ENCODE measurements around the gene MXRA7.

DNA sequence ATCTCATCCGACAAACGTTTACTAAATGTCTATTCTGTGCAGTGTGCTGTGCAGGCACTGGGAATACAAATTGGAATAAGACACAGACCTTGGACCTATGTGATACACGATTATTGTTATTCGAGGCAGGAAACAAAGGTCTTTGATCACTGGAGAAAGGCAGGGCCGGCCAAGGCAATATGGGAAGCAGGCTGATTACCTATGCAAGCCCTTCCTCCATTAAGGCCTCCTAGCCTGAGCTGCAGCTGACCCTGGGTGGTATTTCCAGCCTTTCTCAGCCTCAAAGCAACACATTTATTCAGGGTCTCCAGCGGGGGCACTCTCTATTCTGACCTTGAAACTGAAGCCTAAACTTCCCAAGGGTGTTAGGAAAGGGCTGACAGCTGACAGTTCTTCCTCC lies 80.6 kb downstream of the MXRA7 start:
- TF ChIP-seq POLR2A (IDR thresholded peaks at IDR 0.05; ENCODE audit: low read depth, low read length) (no peak), MAFK (IDR thresholded peaks at IDR 0.05; ENCODE audit: low read depth, low read length) (no peak), FOS (IDR thresholded peaks at IDR 0.05; ENCODE audit: low read depth, low read length) (no peak), RCOR1 (IDR thresholded peaks at IDR 0.05; ENCODE audit: insufficient replicate concordance, low read length) (no peak)
- TF ChIP-seq, protein P1, sequence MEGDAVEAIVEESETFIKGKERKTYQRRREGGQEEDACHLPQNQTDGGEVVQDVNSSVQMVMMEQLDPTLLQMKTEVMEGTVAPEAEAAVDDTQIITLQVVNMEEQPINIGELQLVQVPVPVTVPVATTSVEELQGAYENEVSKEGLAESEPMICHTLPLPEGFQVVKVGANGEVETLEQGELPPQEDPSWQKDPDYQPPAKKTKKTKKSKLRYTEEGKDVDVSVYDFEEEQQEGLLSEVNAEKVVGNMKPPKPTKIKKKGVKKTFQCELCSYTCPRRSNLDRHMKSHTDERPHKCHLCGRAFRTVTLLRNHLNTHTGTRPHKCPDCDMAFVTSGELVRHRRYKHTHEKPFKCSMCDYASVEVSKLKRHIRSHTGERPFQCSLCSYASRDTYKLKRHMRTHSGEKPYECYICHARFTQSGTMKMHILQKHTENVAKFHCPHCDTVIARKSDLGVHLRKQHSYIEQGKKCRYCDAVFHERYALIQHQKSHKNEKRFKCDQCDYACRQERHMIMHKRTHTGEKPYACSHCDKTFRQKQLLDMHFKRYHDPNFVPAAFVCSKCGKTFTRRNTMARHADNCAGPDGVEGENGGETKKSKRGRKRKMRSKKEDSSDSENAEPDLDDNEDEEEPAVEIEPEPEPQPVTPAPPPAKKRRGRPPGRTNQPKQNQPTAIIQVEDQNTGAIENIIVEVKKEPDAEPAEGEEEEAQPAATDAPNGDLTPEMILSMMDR (conservative IDR thresholded peaks at IDR 0.05; ENCODE audit: low read depth, low read length): no peak

Measured in IMR-90 (cell line).